CD14-positive monocyte (primary cell): Measurements from ENCODE around the gene MOAP1. TPM values are rescaled to one million over a fixed set of nuclear protein-coding genes. Genes with fewer than 3 reads are reported as not detected.
"Not testable (repeated sequence)": the region's sequence is repeated elsewhere in the genome, so short reads cannot be mapped to it uniquely, and the experiment has no call there.

Experiments
- DNase-seq, 3 donors: peaks; one replicate each; pipeline ENCODE4 v3.0.0-alpha.2; 2011 to 2022
- H2AFZ ChIP-seq: 2 replicates; pipeline ENCODE4 v1.6.0; 2012; ENCODE audit warnings: mild to moderate bottlenecking, low read depth, low read length, inconsistent platforms; ENCODE audit not compliant: insufficient read depth, poor library complexity, severe bottlenecking
- H3K27ac ChIP-seq, 2 donors: 1 replicate in 1 of 2; 2 replicates in 1 of 2; pipeline ENCODE4 v1.5.1; 2012 to 2013; ENCODE audit warnings: low read length in 2 of 2, control low read depth in 1 of 2, inconsistent platforms in 1 of 2, low read depth in 1 of 2, mild to moderate bottlenecking in 1 of 2
- H3K27me3 ChIP-seq, 2 donors: one replicate each; pipeline versions ENCODE4 v1.6.0 to v1.6.1; 2011 to 2013; ENCODE audit warnings: low read length in 2 of 2; ENCODE audit not compliant: control insufficient read depth in 2 of 2, insufficient read depth in 2 of 2
- H3K36me3 ChIP-seq, 2 donors: replicated peaks in 1 of 2; 1 replicate in 1 of 2; 2 replicates in 1 of 2; pipeline versions ENCODE4 v1.5.1 to v1.6.1; 2012 to 2013; ENCODE audit warnings: low read length in 2 of 2, control low read depth in 1 of 2, inconsistent platforms in 1 of 2, mild to moderate bottlenecking in 1 of 2; ENCODE audit not compliant: insufficient read depth in 2 of 2, control insufficient read depth in 1 of 2
- H3K4me1 ChIP-seq, 2 donors: 1 replicate in 1 of 2; 2 replicates in 1 of 2; pipeline versions ENCODE4 v1.5.1 to v1.6.1; 2012 to 2013; ENCODE audit warnings: low read length in 2 of 2, control low read depth in 1 of 2, inconsistent platforms in 1 of 2, mild to moderate bottlenecking in 1 of 2, moderate library complexity in 1 of 2; ENCODE audit not compliant: insufficient read depth in 2 of 2, control insufficient read depth in 1 of 2
- H3K4me2 ChIP-seq: replicated peaks from 2 replicates; pipeline ENCODE3; 2012; ENCODE audit warnings: low read length, moderate library complexity, mild to moderate bottlenecking; ENCODE audit not compliant: poor library complexity, severe bottlenecking; ENCODE audit errors: extremely low read depth
- H3K4me3 ChIP-seq, 3 experiments: fragments of 200-600 bp in 1 of 3; sonication (generic) in 1 of 3; replicated peaks in 1 of 3; 1 replicate in 2 of 3; 2 replicates in 1 of 3; pipeline ENCODE4 v1.5.1; 2011 to 2013; ENCODE audit warnings: low read length in 3 of 3, mild to moderate bottlenecking in 3 of 3, control low read depth in 2 of 3, low read depth in 2 of 3, inconsistent platforms in 1 of 3, moderate library complexity in 1 of 3
- H3K79me2 ChIP-seq: 2 replicates; pipeline ENCODE4 v1.6.0; 2012; ENCODE audit warnings: mild to moderate bottlenecking, control low read depth, inconsistent platforms, low read length, moderate library complexity; ENCODE audit not compliant: insufficient read depth
- H3K9ac ChIP-seq: 2 replicates; pipeline ENCODE4 v1.6.0; 2017; ENCODE audit warnings: low read length, mild to moderate bottlenecking; ENCODE audit not compliant: insufficient read depth, poor library complexity, severe bottlenecking
- H3K9me3 ChIP-seq, 2 donors: replicated peaks in 1 of 2; 1 replicate in 1 of 2; 2 replicates in 1 of 2; pipeline versions ENCODE4 v1.5.1 to v1.6.1; 2012 to 2013; ENCODE audit warnings: low read length in 2 of 2, control low read depth in 1 of 2; ENCODE audit not compliant: control insufficient read depth in 1 of 2, insufficient read depth in 1 of 2
- H4K20me1 ChIP-seq: 2 replicates; pipeline ENCODE4 v1.6.0; 2012; ENCODE audit warnings: mild to moderate bottlenecking, low read length, control low read depth, moderate library complexity; ENCODE audit not compliant: insufficient read depth
- H3K27ac Mint-ChIP-seq, 7 donors: one replicate each; pipeline ENCODE4 v1.8.0; 2020; ENCODE audit warnings: mild to moderate bottlenecking in 7 of 7, mixed read lengths in 7 of 7, moderate library complexity in 6 of 7, inconsistent platforms in 2 of 7
- H3K27me3 Mint-ChIP-seq, 3 donors: one replicate each; pipeline ENCODE4 v1.8.0; 2021 to 2022; ENCODE audit warnings: low read depth in 3 of 3, mild to moderate bottlenecking in 3 of 3, mixed read lengths in 3 of 3, moderate library complexity in 3 of 3, inconsistent platforms in 1 of 3
- H3K36me3 Mint-ChIP-seq, 2 donors: one replicate each; pipeline ENCODE4 v1.8.0; 2020; ENCODE audit warnings: mixed read lengths in 2 of 2, inconsistent platforms in 1 of 2, mild to moderate bottlenecking in 1 of 2
- H3K4me1 Mint-ChIP-seq: one replicate; pipeline ENCODE4 v1.8.0; 2020; ENCODE audit warnings: mild to moderate bottlenecking, mixed read lengths
- H3K4me3 Mint-ChIP-seq, 2 donors: one replicate each; pipeline ENCODE4 v1.8.0; 2020; ENCODE audit warnings: mild to moderate bottlenecking in 2 of 2, mixed read lengths in 2 of 2, moderate library complexity in 1 of 2
- H3K9me3 Mint-ChIP-seq, 7 donors: one replicate each; pipeline ENCODE4 v1.8.0; 2020 to 2022; ENCODE audit warnings: mixed read lengths in 7 of 7, mild to moderate bottlenecking in 6 of 7, moderate library complexity in 6 of 7, inconsistent platforms in 2 of 7
- WGBS: methylation state at CpG from one replicate; pipeline ENCODE4 v1.1.5; 2013; ENCODE audit warnings: missing lambda C conversion rate; ENCODE audit not compliant: insufficient coverage; 5-methylcytosine and 5-hydroxymethylcytosine counted together
- intact Hi-C, 2 donors: fragments of 100-400 bp; cut with micrococcal nuclease; formaldehyde crosslinking; loops; one replicate each; pipeline versions ENCODE4 v1.15.0 to v1.15.1; 2023
- polyA plus RNA-seq, 3 donors: library from polyadenylated mRNA; depleted of rRNA in 1 of 3; unstranded in 2 of 3; stranded (reverse) in 1 of 3; fragments of 300-500 nt in 2 of 3; fragments of >200 nt in 1 of 3; fragmentation: Illumina TruSeq in 2 of 3; gene quantifications; 1 replicate in 2 of 3; 2 replicates in 1 of 3; pipeline ENCODE4 v1.2.3, GENCODE V29; 2012 to 2021

Gene MOAP1
- polyA plus RNA-seq, 3 donors, result 22.5 to 53.9 (median 22.6) TPM

DNA sequence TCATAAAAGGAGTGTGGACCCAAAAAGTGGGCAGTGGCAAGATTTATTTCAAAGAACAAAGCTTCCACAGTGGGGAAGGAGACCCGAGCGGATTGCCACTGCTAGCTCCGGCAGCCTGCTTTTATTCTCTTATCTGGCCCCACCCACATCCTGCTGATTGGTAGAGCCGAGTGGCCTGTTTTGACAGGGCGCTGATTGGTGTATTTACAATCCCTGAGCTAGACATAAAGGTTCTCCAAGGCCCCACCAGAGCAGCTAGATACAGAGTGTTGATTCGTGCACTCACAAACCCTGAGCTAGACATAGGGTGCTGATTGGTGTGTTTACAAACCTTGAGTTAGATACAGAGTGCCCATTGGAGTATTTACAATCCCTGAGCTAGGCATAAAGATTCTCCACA, 15.1 kb downstream of the MOAP1 start:
- not testable (repeated sequence) for H3K79me2 ChIP-seq, H4K20me1 ChIP-seq, H3K4me2 ChIP-seq, H3K36me3 Mint-ChIP-seq, H3K9ac ChIP-seq, H3K9me3 ChIP-seq, H3K4me1 Mint-ChIP-seq, DNase-seq, H3K36me3 ChIP-seq, H3K27me3 ChIP-seq, H3K4me3 Mint-ChIP-seq, H3K27ac ChIP-seq, H3K27me3 Mint-ChIP-seq, H3K4me3 ChIP-seq, H3K27ac Mint-ChIP-seq, H2AFZ ChIP-seq, H3K4me1 ChIP-seq, H3K9me3 Mint-ChIP-seq
- WGBS, result no CpG with 5 or more reads among the region's 6 CpGs
- intact Hi-C loops, result loop anchor here in 1 of 2 donors (10.0 kb wide), 1 partner anchor 215 kb away; no protein-coding TSS in a partner anchor

DNA sequence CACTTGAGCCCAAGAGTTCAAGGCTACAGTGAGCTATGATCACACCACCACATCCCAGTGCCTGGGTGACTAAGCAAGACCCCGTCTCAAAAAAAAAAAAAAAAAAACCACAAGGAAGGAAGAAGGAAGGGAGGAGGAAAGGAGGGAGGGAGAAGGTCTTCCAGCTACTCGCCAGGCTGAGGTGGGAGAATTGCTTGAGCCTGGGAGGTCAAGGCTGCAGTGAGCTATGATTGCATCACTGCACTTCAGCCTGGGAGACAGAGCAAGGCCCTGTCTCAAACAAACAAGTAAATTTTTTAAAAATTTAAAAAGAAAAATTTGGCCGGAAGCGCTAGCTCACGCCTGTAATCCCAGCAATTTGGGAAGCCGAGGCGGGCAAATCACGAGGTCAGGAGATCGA, 16.1 kb downstream of the MOAP1 start:
- H4K20me1 ChIP-seq, H3K79me2 ChIP-seq, H3K36me3 ChIP-seq, H3K27me3 Mint-ChIP-seq, H3K9ac ChIP-seq, H3K27ac Mint-ChIP-seq, H3K9me3 ChIP-seq, H3K4me3 ChIP-seq, H3K36me3 Mint-ChIP-seq, H3K4me1 Mint-ChIP-seq, H2AFZ ChIP-seq, DNase-seq, H3K4me2 ChIP-seq, H3K9me3 Mint-ChIP-seq, intact Hi-C loops, H3K4me3 Mint-ChIP-seq, H3K27me3 ChIP-seq, H3K4me1 ChIP-seq, H3K27ac ChIP-seq: not testable (repeated sequence)
- WGBS, result 66% methylated on average over 7 of the region's 9 CpGs

DNA sequence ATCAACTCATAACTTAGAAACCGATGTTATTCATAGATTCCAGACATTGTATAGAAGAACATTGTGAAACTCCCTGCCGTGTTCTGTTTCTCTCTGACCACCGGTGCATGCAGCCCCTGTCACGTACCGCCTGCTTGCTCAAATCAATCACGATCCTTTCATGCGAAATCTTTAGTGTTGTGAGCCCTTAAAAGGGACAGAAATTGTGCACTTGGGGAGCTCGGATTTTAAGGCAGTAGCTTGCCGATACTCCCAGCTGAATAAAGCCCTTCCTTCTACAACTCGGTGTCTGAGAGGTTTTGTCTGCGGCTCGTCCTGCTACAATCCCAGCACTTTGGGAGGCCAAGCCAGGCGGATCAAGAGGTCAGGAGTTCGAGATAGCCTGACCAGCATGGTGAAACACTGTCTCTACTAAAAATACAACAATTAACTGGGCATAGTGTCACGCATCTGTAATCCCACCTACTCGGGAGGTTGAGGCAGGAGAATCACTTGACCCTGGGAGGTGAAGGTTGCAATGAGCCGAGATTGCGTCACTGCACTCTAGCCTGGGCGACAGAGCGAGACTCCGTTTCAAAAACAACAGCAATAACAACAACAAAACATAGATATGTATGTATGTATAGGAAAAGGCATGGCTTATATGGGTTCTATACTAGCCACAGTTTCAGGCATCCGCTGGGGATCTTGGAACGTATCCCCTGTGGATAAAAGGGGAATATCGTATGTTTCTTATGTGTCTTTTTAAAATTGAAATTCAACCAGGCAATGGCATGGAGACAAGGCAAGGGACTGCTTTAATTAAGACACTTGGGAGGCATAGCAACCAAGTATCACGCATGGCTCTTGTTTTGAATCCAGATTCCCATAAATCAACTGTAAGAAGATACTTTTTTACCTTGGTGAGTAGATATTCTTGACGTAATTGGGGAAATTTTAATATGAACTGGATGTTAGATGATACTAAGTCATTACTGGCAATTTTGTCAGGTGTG, 19.1 kb downstream of the MOAP1 start:
- H3K79me2 ChIP-seq, H3K27me3 Mint-ChIP-seq, H3K27ac ChIP-seq, DNase-seq, H3K36me3 Mint-ChIP-seq, H3K4me1 Mint-ChIP-seq, H3K4me3 Mint-ChIP-seq, H3K9me3 ChIP-seq, H3K27me3 ChIP-seq, H4K20me1 ChIP-seq, intact Hi-C loops, H3K4me2 ChIP-seq, H3K9ac ChIP-seq, H2AFZ ChIP-seq, H3K9me3 Mint-ChIP-seq, H3K4me3 ChIP-seq, H3K4me1 ChIP-seq, H3K36me3 ChIP-seq: not testable (repeated sequence)
- peak overlapping the region in 1 of 7 donors; percentile 9 for H3K27ac Mint-ChIP-seq
- WGBS, result 91% methylated on average over 6 of the region's 26 CpGs
